EH (cell line): ENCODE measurements around the gene SNX13.
A peak's percentile ranks its signal among the peaks of the same experiment; 100 is the strongest.

ENCODE experiments used
- DNase-seq: peaks from one replicate; pipeline ENCODE4 v3.0.0-alpha.2; 2015; ENCODE audit warnings: low read depth

The SNX13 gene

DNA sequence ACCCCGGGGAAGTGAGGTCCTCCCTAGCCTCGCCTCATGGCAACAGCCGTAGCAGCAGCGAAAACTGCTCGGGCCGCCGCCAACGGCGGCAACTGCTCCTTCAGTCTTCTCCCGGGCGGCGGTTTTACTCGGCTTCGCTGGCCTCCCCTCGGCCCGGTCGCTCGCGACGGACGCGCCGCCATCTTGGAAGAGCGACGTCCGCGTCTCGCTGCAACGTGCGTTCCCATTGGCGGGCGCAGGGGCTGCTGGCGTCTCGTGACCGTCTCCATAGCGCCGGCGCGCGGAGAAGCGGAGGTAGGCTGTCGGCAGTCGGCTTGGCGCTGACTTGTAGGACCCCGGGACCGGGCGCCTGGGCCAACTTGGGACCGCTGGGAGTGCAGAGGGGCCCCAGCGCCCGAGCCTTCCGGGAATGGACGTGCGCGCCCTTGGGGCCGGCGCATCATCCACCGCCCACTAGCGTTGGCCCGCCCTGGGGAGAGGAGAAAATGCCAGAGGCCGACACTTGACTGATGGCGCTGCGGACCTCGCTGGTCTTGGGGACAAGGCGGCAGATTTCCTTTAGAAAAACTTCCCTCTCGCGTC is at the start of gene SNX13:
Gene SNX13 (minus strand): TSS at position 193 of the 582 bp plus-strand sequence. CDS start 199 bp downstream, outside the sequence.
- peak; percentile 93 for DNase-seq

- peak; percentile 42 for DNase-seq
Observed at GRCh38 chr7:17989546-17989945, 49.3 kb upstream of the SNX13 start.

GRCh38 chr7:17988858-17989257 is 48.6 kb upstream of the SNX13 start:
- DNase-seq: no peak

- no peak for DNase-seq
Observed at GRCh38 chr7:17988141-17988540, 47.8 kb upstream of the SNX13 start.

- DNase-seq: peak; percentile 86
Observed at GRCh38 chr7:17986851-17987250, 46.6 kb upstream of the SNX13 start.

GRCh38 chr7:17985473-17986239 is 45.4 kb upstream of the SNX13 start:
- no peak for DNase-seq

DNA sequence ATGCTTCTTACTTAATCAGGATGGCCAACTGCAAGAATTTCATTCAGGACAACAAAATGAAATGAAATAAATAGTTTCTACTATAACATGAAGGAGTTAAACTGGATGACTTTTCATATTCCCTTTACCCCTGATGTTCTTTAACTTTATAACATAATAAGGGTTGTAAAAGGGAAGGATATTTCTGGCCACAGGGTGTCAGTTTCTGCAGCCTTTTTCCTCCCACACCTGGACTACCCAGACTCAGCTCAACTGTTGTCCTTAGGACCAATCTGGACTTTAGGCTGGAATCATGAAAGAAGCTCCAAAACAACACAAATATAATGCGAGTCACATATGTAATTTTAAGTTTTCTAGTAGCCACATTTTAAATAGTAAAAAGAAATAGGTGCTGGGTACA is 44.0 kb upstream of the SNX13 start:
- DNase-seq: no peak

DNA sequence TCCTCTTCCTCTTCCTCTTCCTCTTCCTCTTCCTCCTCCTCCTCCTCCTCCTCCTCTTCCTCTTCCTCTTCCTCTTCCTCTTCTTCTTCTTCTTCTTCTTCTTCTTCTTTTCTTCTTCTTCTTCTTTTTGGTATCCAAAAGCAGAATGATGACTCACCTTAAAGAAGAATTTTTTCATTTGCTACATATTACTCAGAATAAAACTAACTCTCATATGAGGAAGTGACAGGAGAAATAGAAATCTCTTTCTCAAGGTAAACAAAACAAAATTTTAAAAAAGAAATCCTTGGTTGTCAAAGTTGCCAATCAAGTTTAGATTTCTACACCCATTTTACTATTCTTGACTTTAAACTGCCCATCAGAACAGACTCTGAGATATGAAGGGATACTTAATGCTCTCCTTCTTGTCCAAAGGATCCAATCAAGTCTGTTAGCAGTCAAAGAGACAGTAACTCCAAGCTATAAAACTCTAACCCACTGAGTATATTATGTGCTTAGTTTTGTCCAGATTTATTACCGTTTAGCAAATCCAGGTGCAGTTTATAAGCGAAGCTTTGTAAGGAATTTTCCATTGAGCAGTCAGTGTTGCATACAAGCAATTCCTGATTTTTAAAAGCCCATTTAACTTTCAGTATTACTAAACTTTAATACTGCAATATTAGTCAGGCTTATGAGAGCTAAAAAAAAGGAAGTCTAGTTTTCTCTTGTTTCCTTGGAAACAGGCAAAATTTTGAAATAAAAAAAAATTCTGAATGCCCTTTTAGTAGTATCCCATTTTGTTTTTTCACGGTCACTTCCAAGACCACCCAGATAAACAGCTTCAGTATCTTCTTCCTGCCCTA is 43.1 kb upstream of the SNX13 start:
- DNase-seq: no peak

GRCh38 chr7:17976952-17977351 is 36.7 kb upstream of the SNX13 start:
- DNase-seq: no peak

GRCh38 chr7:17971411-17971810 is 31.1 kb upstream of the SNX13 start:
- peak; percentile 18 for DNase-seq

DNA sequence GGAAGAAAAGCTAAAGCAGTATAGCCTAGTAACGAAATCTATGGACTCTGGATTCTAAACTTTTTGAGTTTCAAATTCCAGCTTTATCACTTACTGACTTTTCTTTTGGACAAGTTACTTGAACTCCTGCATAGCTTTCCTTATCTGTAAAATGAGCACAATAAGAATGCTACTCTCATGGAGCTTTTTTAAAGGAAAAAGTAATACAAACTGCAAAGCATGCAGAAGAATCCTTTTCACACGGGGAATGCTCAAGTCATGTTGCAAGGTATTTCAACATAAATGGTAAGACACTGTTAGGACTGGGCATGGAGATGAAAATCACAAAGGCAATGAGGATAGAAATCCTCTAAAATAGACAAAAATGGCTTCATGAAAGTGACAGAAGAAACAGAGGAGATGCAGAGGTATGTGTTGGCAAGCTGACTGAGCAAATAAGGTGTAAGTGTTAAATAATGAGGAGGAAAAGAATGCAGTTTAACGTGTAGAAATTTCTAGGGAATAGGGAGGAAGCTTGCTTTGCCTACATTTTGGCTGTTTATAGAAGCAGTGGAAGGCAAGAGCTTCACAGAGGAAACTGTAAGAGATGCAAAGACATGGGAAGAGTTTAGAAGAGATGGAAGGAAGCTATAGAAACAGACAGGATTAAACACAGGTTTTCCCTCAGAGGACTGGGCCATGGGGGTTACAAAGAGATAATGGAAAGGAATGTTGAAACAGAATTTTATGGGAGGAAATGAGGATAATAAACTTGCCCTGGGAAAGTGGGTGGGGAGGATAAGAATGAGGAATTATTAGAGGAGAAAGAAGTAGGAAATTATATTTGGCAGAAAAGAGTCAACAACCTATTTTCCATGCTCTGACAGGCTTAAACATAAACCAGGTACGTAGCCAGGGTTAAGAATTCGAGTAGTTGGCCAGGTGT is 28.8 kb upstream of the SNX13 start:
- DNase-seq: peak; percentile 50

DNA sequence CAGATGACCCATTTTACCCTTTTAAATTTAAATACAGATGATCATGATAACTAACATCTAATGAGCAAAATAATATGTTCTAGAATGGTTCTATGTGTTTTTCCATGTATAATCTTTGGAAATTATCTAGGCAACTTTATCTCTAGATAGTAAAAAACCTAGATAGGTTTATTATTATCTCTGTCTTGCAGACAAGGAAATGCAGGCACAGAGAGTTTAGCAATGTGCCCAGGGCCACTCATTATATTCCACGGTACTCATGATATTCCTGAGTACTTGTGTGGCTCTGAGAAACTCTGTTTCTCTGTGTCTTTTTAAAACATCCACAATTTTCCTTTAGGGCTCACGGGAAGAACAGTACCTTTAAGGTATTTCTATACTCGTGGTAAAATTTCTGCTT is 26.4 kb upstream of the SNX13 start:
- no peak for DNase-seq

GRCh38 chr7:17965603-17966002 is 25.3 kb upstream of the SNX13 start:
- DNase-seq: peak; percentile 86

DNA sequence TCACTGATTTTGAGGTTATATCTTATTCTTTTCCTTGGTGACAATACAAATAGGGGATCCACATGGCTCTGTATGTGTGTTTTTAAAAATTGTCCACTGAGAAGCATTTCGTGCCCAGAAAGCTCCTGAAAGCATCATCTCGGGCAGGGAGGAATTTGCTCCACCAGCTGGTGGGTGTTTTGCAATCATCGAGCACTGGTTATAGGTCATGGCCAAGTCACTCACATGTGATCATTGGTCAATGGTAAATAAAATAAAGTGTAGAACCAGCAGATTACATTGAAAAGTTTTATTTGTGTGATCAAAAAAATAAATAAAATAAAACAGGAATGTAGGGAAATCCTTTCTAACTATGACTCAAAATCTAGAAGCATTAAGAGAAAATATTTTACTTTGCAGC is 23.0 kb upstream of the SNX13 start:
- peak; percentile 62 for DNase-seq

DNA sequence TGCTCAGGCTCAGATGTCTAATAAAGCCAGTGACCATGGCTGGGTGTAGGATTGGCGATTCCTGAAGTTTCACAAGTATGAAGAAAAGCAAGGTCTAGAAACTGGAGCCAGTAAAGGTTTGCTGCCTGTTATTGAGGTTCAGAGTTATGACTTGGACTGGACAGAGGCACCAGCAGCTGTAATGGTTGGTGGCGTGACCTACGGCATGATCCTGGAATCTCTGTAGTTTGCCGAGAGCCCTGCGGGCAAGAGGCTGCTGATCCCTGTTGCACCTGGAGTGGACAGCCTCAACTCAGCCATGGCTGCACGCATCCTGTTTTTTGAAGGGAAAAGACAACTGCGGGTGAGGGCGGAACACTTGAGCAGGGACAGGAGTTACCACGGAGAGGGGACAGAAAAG is 22.4 kb upstream of the SNX13 start:
- DNase-seq: no peak

- no peak for DNase-seq
Observed at GRCh38 chr7:17957871-17958270, 17.6 kb upstream of the SNX13 start.

DNA sequence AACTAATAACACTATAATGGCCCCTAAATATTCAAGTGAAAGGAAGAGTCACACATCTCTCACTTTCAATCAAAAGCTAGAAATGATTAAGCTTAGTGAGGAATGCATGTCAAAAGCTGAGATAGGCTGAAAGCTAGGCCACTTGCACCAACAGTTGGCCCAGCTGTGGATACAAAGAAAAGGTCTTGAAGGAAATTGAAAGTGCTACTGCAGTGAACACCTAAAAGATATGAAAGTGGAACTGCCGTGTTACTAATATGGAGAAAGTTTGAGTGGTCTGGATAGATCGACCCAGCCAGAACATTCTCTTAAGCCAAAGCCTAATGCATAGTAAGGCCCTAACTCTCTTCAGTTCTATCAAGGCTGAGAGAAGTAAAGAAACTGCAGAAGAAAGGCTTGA is 12.1 kb upstream of the SNX13 start:
- DNase-seq: no peak

DNA sequence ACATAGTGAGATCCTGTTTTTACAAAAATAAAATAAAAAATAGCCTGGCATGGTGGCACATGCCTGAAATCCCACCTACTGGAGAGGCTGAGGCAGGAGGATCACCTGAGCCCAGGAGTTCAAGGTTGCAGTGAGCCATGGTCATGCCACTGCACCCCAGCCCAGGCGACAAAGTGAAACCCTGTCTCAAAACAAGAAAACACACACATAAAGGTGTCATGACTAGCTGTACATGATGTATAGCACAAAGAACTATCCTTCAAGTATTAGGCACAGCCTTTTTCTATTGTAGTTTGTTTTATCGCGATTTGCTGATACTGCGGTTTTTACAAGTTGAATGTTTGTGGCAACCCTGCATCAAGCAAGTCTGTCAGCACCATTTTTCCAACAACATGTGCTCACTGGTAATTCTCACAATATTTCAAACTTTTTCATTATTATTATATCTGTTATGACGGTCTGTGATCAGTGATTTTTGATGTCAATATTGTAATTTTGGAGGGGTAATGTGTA is 11.5 kb upstream of the SNX13 start:
- no peak for DNase-seq

- DNase-seq: peak; percentile 3
Observed at GRCh38 chr7:17948526-17949238, 8.4 kb upstream of the SNX13 start.

DNA sequence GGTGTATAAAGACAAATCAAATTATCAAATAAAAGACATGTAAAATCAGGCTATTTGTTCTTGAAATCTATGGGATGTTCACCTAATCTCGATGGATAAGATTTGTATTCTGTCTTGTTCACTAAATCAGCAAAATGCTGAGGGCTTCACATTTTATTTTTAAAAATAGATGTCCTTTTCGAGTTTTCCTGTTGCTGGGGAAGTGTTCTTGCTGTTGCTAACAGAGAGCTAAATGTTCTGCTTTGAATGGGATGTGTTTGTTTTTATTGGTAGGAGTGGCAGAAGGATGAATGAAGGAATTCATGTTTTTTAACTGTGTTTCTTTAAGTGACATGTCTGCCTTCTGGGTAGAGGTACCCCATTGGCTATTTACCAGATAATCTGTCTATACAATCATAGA is 7.3 kb upstream of the SNX13 start:
- DNase-seq: no peak

GRCh38 chr7:17946591-17946990 is 6.3 kb upstream of the SNX13 start:
- no peak for DNase-seq
